Hematopoietic multipotent progenitor cell treated with erythropoietin and hydrocortisone succinate and interleukin-3 and kit ligand, for 4 days (in vitro differentiated cells): ENCODE data around the gene SSRP1.
"Not testable (repeated sequence)": the region's sequence is repeated elsewhere in the genome, so short reads cannot be mapped to it uniquely, and the experiment has no call there.

ENCODE experiments used
- DNase-seq: peaks from one replicate; pipeline ENCODE4 v3.0.0-alpha.2; 2015

Gene SSRP1, protein sequence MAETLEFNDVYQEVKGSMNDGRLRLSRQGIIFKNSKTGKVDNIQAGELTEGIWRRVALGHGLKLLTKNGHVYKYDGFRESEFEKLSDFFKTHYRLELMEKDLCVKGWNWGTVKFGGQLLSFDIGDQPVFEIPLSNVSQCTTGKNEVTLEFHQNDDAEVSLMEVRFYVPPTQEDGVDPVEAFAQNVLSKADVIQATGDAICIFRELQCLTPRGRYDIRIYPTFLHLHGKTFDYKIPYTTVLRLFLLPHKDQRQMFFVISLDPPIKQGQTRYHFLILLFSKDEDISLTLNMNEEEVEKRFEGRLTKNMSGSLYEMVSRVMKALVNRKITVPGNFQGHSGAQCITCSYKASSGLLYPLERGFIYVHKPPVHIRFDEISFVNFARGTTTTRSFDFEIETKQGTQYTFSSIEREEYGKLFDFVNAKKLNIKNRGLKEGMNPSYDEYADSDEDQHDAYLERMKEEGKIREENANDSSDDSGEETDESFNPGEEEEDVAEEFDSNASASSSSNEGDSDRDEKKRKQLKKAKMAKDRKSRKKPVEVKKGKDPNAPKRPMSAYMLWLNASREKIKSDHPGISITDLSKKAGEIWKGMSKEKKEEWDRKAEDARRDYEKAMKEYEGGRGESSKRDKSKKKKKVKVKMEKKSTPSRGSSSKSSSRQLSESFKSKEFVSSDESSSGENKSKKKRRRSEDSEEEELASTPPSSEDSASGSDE

GRCh38 chr11:57335343-57336110 is at the start of gene SSRP1:
TSS of gene SSRP1 (minus strand) at chr11:57335892. CDS start at chr11:57335121, 771 bp downstream.
- peak; percentile 97 for DNase-seq

DNA sequence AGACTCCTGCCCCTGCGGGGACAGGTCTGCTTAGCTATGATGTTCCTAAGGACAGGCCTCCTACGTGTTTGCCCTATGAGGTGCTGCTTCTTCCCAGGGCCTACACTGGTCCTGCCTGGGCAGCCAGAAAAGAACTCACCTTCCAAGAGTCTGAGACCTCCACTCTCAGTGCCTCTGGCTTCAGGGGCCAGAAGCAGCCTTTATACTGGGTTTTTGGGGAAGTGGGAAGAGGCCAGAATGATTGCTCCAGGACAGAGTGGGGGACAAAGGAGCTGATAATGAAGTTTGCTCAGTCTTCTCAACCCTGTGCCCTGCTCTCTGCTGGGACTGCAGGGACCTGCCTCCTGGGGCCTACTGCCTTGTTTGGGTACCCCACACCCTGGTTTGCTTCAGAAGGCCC is 45.3 kb upstream of the SSRP1 start, which contains the start of gene PRG3:
TSS of gene PRG3 (minus strand) at position 176 of the 400 bp plus-strand sequence. CDS start 442 bp downstream, outside the sequence.
- no peak for DNase-seq

- peak; percentile 48 for DNase-seq
Measured at GRCh38 chr11:57379732-57380131, 44.0 kb upstream of the SSRP1 start.

- no peak for DNase-seq
Measured at GRCh38 chr11:57378186-57378585, 42.5 kb upstream of the SSRP1 start.

- no peak for DNase-seq
Measured at GRCh38 chr11:57377107-57377506, 41.4 kb upstream of the SSRP1 start.

GRCh38 chr11:57376095-57377090 is 40.7 kb upstream of the SSRP1 start:
- no peak for DNase-seq

- no peak for DNase-seq
Measured at GRCh38 chr11:57375490-57375889, 39.8 kb upstream of the SSRP1 start.

GRCh38 chr11:57374966-57375365 is 39.3 kb upstream of the SSRP1 start:
- DNase-seq: no peak

DNA sequence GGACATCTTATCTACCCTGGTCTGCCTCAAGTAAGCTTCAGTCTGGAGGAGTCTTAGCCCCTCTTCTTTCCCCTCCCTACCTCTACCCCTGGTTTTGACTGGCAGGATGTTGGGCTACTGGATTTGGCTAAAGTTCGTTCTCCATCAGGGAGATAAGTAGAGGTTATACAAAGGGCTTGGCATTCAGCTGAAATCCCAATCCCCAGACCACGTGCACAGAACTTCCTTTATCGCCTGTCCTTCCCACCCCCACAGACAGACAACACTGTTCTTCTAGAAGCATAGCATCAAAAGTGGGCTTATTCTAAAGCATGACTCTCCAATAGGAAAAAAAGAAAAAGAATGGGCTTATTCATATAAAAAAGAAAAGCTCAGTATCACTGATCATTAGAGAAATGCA is 37.5 kb upstream of the SSRP1 start:
- no peak for DNase-seq

- DNase-seq: no peak
Measured at GRCh38 chr11:57370941-57371340, 35.2 kb upstream of the SSRP1 start.

DNA sequence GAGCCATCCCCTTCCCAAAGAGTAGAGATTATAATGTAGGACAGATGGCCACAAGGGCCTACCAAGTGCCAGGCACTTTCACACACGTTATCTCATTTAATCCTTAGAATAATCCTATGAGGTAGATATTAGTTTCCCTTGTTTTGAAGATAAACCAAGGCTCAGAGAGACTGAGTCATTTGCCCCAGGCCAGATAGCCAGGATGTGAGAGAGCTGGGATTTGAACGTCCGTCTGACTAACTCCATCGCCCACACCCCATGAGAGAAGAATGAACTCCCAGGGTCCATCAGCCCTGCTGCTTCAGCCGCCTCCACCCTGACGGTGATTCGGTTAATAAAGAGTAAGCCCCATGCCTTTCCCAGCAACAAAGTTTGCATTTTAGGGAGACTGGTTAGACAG is 34.6 kb upstream of the SSRP1 start:
- DNase-seq: no peak

GRCh38 chr11:57368845-57369232 is 33.1 kb upstream of the SSRP1 start:
- no peak for DNase-seq

DNA sequence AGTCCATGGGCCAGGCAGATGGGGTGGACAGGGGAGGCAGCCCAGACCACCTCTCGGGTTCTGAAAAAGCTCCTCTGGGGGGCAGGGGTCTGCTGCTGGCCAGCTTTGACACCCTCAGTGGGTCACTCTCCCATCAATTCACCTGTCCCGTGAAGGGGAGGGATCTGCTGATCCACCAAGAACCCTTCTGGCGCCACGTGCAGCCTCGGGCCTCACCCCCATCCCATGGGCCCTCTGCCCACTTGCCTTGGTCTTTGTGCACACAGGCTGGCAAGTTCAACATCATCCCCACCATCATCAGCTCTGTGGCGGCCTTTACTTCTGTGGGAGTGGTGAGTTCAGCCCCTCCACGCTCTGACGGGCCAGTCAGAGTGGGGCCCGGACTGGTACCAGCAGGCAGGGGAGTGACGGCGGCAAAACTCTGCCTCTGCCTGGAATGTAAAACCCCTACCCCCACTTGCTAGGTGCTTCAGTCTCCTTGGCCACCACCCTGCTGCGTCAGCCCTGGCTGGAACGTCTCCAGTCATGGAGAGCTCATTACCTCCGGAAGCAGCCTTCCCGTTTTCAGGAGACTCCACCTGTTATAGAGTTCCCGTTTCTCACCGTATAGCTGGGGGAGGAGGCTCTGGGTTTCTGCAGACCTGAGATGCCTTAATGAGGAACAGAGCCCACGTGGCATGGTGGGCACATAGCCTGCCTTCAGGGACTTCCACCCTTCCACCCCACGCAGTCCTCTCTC is 32.6 kb upstream of the SSRP1 start:
- DNase-seq: peak; percentile 32

DNA sequence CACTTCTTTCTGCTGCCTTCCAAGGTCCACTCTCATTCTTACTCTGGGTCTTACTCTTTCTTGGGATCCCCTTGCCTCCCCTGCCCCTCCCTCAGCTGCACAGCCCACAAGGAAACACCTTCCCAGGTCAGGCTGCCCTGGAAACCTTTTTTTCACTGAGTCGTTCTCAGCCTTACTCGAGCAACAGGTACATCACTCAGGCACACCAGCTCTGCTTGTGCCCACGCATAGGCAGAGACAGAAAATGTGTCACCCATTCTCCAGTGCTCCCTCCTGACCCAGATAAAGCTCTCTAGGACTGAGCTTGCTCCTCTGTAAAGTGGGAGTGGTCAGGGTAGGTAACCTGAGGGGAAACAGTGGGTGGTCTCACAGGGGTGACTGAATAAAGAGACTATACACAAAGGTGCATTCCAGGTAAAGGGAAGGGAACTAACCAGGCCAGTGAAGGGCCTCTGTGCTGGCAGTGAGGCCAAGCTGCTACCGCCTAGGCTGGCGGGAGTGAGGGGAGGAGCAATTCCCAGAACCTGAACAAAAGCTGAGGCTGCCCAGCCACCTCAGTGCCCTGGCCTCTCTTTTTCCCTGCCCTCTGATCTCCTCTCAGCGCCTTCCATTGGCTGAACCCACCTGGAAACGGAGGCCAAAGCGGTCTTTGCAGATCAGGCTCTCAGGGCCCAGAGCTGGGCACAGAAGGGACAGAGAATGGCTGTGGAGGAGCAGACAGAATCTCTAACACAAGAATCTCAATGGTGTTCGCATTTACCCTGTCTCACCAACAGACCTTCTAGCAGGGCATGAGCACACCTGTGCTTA is 29.4 kb upstream of the SSRP1 start:
- no peak for DNase-seq

GRCh38 chr11:57363131-57364080 is 27.7 kb upstream of the SSRP1 start:
- peak; percentile 77 for DNase-seq

- no peak for DNase-seq
Measured at GRCh38 chr11:57361926-57362325, 26.2 kb upstream of the SSRP1 start.

DNA sequence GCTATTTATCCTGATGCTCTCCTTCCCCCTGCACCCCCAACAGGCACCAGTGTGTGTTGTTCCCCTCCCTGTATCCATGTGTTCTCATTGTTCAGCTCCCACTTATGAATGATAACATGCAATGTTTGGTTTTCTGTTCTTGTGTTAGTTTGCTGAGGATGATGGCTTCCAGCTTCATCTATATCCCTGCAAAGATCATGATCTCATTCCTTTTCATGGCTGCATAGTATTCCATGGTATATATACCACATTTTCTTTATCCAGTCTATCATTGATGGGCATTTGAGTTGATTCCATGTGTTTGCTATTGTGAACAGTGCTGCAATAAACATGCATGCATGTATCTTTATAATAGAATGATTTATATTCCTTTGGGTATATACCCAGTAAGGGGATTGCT is 25.7 kb upstream of the SSRP1 start:
- DNase-seq: not testable (repeated sequence)

- DNase-seq: no peak
Measured at GRCh38 chr11:57360991-57361390, 25.3 kb upstream of the SSRP1 start.
